ENCODE measurements around the gene WNT7A.

The WNT7A gene

DNA sequence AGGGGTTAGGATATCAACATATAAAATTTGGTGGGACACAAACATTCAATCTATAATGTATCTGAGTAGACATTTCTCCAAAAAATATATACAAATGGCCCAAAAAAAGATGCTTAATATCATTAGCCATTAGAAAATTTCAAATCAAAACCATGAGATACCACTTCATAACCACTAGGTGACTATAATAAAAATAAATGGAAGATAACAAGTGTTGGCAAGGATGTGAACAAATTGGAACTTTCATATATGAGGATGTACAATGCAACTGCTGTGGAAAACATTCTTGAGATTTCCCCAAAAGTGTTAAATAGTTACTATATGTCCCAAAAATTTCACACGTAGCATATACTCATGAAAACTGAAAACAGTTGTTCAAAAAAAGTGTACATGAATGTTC is 36.5 kb upstream of the WNT7A start:
- Histone ChIP-seq H3K9me3 (ENCODE audit: insufficient read depth, low read depth, low read length) (0 out of 2 replicates have a peak, but pooled peaks cover 3% of the 10 kb centered on the region), H3K79me2 (ENCODE audit: insufficient read depth, low read length) (no peaks in the 10 kb centered on the region), H3K9ac (ENCODE audit: low read depth, low read length, poor library complexity, severe bottlenecking) (no peak overlapping the region), H3K4me3 (ENCODE audit: low read length, poor library complexity, severe bottlenecking) (no peak overlapping the region), H4K20me1 (ENCODE audit: insufficient read depth, low read length, poor library complexity, severe bottlenecking) (no peaks in the 10 kb centered on the region), H2AFZ (ENCODE audit: low read length) (no peak overlapping the region), H3K27me3 (ENCODE audit: insufficient read depth, low read length, poor library complexity, severe bottlenecking) (no peaks in the 10 kb centered on the region), H3K4me1 (ENCODE audit: insufficient read depth, low read length, poor library complexity, severe bottlenecking) (no peaks in the 10 kb centered on the region), H3K9me2 (replicated peaks; ENCODE audit: low read depth, low read length) (no peaks in the 10 kb centered on the region), H3F3A (ENCODE audit: low read depth) (no peaks in the 10 kb centered on the region), H3K4me2 (ENCODE audit: low read depth, low read length, poor library complexity, severe bottlenecking) (no peak overlapping the region), H3K36me3 (ENCODE audit: insufficient read depth, low read length) (no peaks in the 10 kb centered on the region)
- no peak for TF ChIP-seq EZH2phosphoT487 (IDR thresholded peaks at IDR 0.05; ENCODE audit: borderline replicate concordance)
- TF ChIP-seq, protein P1, sequence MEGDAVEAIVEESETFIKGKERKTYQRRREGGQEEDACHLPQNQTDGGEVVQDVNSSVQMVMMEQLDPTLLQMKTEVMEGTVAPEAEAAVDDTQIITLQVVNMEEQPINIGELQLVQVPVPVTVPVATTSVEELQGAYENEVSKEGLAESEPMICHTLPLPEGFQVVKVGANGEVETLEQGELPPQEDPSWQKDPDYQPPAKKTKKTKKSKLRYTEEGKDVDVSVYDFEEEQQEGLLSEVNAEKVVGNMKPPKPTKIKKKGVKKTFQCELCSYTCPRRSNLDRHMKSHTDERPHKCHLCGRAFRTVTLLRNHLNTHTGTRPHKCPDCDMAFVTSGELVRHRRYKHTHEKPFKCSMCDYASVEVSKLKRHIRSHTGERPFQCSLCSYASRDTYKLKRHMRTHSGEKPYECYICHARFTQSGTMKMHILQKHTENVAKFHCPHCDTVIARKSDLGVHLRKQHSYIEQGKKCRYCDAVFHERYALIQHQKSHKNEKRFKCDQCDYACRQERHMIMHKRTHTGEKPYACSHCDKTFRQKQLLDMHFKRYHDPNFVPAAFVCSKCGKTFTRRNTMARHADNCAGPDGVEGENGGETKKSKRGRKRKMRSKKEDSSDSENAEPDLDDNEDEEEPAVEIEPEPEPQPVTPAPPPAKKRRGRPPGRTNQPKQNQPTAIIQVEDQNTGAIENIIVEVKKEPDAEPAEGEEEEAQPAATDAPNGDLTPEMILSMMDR (conservative IDR thresholded peaks at IDR 0.05; ENCODE audit: low read length) = no peak

DNA sequence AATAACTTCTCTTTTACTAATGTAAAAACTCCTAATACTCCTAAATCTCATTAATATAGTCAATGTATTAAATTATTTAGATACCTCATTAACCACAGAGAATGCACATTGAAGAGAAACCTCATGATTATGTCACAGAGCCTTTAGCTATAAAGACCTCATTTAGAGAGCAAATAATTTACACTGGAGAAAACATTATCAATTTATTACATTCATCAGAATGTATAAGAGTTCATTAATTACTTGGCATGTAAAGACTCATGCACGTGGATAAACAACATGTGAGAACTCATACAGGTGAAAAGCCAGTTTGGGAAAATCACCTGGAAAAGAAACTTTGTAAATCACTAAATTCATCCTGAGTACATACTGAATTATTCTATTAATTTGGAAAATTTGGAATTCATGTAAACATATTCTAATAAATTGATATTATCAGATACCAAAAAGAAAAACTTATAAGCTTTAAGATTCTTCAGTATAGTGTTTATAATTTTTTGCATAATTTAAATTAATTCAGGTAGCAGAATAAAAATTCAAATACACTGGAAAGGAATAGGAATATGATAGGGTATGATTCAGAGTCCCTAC is 22.9 kb upstream of the WNT7A start:
- Histone ChIP-seq H3K79me2 (ENCODE audit: insufficient read depth, low read length) (no peaks in the 10 kb centered on the region), H3K4me2 (ENCODE audit: low read depth, low read length, poor library complexity, severe bottlenecking) (no peak overlapping the region), H2AFZ (ENCODE audit: low read length) (no peak overlapping the region), H4K20me1 (ENCODE audit: insufficient read depth, low read length, poor library complexity, severe bottlenecking) (no peaks in the 10 kb centered on the region), H3K4me3 (ENCODE audit: low read length, poor library complexity, severe bottlenecking) (no peak overlapping the region), H3K9me2 (replicated peaks; ENCODE audit: low read depth, low read length) (no peaks in the 10 kb centered on the region), H3K27me3 (ENCODE audit: insufficient read depth, low read length, poor library complexity, severe bottlenecking) (peaks cover 9% of the 10 kb centered on the region), H3K4me1 (ENCODE audit: insufficient read depth, low read length, poor library complexity, severe bottlenecking) (no peaks in the 10 kb centered on the region), H3K9me3 (ENCODE audit: insufficient read depth, low read depth, low read length) (peaks cover 17% of the 10 kb centered on the region), H3K9ac (ENCODE audit: low read depth, low read length, poor library complexity, severe bottlenecking) (no peak overlapping the region), H3K36me3 (ENCODE audit: insufficient read depth, low read length) (no peaks in the 10 kb centered on the region), H3F3A (ENCODE audit: low read depth) (no peaks in the 10 kb centered on the region; the same call in 1 of the 2 replicates)
- TF ChIP-seq EZH2phosphoT487 (IDR thresholded peaks at IDR 0.05; ENCODE audit: borderline replicate concordance) = no peak
- TF ChIP-seq, protein P1 (conservative IDR thresholded peaks at IDR 0.05; ENCODE audit: low read length) = no peak

- Histone ChIP-seq H3F3A (ENCODE audit: low read depth) (no peaks in the 10 kb centered on the region; the same call in 1 of the 2 replicates), H3K4me3 (ENCODE audit: low read length, poor library complexity, severe bottlenecking) (no peak overlapping the region), H3K9ac (ENCODE audit: low read depth, low read length, poor library complexity, severe bottlenecking) (no peak overlapping the region), H3K9me3 (ENCODE audit: insufficient read depth, low read depth, low read length) (peaks cover 17% of the 10 kb centered on the region), H4K20me1 (ENCODE audit: insufficient read depth, low read length, poor library complexity, severe bottlenecking) (no peaks in the 10 kb centered on the region), H3K79me2 (ENCODE audit: insufficient read depth, low read length) (no peaks in the 10 kb centered on the region), H3K36me3 (ENCODE audit: insufficient read depth, low read length) (no peaks in the 10 kb centered on the region), H2AFZ (ENCODE audit: low read length) (no peak overlapping the region), H3K4me1 (ENCODE audit: insufficient read depth, low read length, poor library complexity, severe bottlenecking) (no peaks in the 10 kb centered on the region), H3K9me2 (replicated peaks; ENCODE audit: low read depth, low read length) (no peaks in the 10 kb centered on the region), H3K4me2 (ENCODE audit: low read depth, low read length, poor library complexity, severe bottlenecking) (no peak overlapping the region), H3K27me3 (ENCODE audit: insufficient read depth, low read length, poor library complexity, severe bottlenecking) (peaks cover 9% of the 10 kb centered on the region)
- TF ChIP-seq EZH2phosphoT487 (IDR thresholded peaks at IDR 0.05; ENCODE audit: borderline replicate concordance) = no peak
- TF ChIP-seq, protein P1 (conservative IDR thresholded peaks at IDR 0.05; ENCODE audit: low read length) = no peak
These were observed 22.2 kb upstream of the WNT7A start for GRCh38 chr3:13901935-13902584.
